Measurements from ENCODE around the gene GNG12. TPM values are rescaled to one million over a fixed set of nuclear protein-coding genes. Genes with fewer than 3 reads are reported as not detected.

GNG12 gene
- total RNA-seq, 1 donor from 2014 or later = 71.2 TPM

DNA sequence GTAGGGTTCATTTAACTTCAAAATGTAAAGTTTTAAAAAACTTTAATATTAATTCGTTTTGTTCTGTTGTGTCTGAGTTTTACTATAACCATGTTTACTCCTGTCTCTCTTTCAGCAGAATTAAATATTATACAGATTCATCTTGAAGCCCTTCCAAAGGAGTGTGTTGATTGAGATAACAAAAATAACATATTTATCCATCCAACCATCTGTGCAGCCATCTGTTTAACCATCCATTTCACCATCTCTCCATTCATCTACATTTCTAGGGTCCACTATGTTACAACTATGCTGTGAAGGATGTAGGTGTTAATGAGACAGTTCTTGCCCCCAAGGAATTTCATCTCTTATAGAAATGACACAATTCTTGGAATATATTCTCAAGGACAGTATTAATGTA lies 36.0 kb upstream of the GNG12 start:
- Histone ChIP-seq H3K4me3 (no peak overlapping the region), H3K9me3 (no peaks in the 10 kb centered on the region), H3K36me3 (no peaks in the 10 kb centered on the region), H3K27ac (no peak overlapping the region), H3K4me1 (no peaks in the 10 kb centered on the region), H3K27me3 (no peaks in the 10 kb centered on the region)
- no peak for DNase-seq (ENCODE audit: low spot score in 2 of 2)
- TF ChIP-seq CTCF (IDR thresholded peaks at IDR 0.05) = no peak
- intact Hi-C loops (cut with DNase I) = no loop called here

DNA sequence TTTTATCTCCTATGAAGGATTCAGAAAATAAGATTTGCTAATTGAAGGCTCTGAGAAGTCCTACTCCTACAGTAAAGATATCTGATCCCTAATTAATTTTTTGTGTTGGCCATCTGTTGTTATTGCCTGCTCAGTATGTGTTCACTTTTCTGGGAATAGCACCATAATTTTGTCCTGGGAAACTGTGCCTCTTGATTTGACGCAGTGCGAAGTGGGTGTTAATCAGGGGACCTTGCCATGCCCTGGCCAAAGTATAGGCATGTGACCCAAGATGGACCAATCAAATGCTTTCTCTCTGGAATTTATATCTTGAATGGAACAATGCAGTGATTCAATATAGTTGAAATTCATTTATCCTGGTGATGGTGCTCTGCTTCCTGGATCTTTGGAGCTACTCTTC lies 30.4 kb upstream of the GNG12 start:
- Histone ChIP-seq H3K9me3 (no peaks in the 10 kb centered on the region), H3K27me3 (no peaks in the 10 kb centered on the region), H3K4me1 (no peaks in the 10 kb centered on the region), H3K4me3 (no peak overlapping the region), H3K27ac (no peak overlapping the region), H3K36me3 (no peaks in the 10 kb centered on the region)
- DNase-seq (ENCODE audit: low spot score in 2 of 2) = no peak
- intact Hi-C loops (cut with DNase I) = no loop called here
- TF ChIP-seq CTCF (IDR thresholded peaks at IDR 0.05) = no peak

DNA sequence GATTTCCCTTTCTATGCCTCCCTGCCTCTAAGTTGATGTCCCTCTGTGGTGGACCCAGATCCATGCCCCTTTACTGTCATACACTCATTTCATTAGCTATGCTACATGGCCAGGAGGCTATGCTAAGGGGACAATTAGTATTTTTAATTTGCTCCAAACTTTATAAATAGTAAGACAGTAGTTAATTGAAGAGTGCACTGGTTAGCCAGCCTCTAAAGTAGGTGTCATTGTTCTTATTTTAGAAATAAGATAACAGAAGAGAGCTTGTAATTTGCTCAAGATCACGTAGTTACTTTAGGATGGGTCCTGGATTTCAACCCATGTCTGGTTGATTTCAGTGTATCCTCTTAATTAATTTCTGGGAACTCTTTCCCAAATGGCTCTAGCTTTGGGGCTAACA lies 29.4 kb upstream of the GNG12 start:
- no peak for TF ChIP-seq CTCF (IDR thresholded peaks at IDR 0.05)
- DNase-seq (ENCODE audit: low spot score in 2 of 2) = no peak
- Histone ChIP-seq H3K4me1 (no peaks in the 10 kb centered on the region), H3K9me3 (no peaks in the 10 kb centered on the region), H3K36me3 (no peaks in the 10 kb centered on the region), H3K27ac (no peak overlapping the region), H3K27me3 (no peaks in the 10 kb centered on the region), H3K4me3 (no peak overlapping the region)
- intact Hi-C loops (cut with DNase I) = no loop called here

DNA sequence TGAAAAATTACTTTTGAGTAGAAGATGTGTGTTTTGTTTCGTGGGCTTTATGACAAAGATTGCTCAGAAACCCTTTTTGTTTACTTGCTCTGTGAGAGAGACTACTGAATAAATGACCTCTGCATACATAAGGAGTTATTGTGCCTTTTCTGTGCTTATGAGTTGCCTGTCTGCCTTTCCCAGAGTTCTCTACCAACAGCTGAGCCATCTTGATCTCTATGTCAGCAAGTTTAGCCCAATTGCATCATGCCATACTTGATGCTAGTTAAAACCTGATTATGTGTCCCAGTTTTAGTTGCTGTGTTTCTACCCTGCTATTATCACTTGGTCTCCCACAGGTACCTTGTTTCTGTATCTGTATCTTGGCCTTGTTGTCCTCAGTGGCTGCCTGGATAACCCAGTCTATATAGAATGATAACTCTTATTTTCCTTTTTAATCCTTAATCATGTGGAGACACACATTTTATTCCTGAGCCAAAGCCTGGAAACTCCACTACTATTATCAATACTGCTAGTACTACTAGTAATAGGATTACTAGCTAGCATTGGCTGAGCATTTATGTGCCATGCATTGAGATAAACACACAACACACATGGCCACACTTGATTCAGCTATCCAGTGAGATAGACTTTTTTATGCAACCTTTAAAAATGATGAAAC lies 28.7 kb upstream of the GNG12 start:
- no peaks in the 10 kb centered on the region for H3K27me3 ChIP-seq
- TF ChIP-seq CTCF (IDR thresholded peaks at IDR 0.05) = no peak
- intact Hi-C loops (cut with DNase I) = no loop called here
- no peaks in the 10 kb centered on the region for H3K4me1 ChIP-seq
- H3K27ac ChIP-seq = no peak overlapping the region
- no peak overlapping the region for H3K4me3 ChIP-seq
- DNase-seq (ENCODE audit: low spot score in 2 of 2) = no peak
- H3K9me3 ChIP-seq = no peaks in the 10 kb centered on the region
- H3K36me3 ChIP-seq = no peaks in the 10 kb centered on the region

DNA sequence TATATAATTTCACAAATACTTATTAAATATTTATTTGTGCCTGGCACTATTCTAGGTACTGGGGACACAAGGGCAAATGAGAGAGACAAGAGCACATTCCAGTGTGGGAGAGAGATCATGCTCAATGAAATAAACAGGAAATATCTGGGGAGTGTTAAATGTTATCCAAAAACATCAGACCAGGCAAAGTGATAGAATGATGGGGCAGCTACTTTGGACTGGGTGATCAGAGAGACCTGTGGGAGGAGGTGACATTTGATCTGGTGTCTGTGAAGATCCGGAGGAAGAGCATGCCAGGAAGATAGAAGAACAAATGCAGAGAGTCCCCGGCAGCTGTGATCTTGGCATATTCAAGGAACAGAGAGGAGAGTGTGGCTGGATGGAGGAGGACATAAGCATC lies 27.5 kb upstream of the GNG12 start:
- Histone ChIP-seq H3K9me3 (no peaks in the 10 kb centered on the region), H3K36me3 (no peaks in the 10 kb centered on the region), H3K27ac (no peak overlapping the region), H3K4me1 (no peaks in the 10 kb centered on the region), H3K27me3 (no peaks in the 10 kb centered on the region), H3K4me3 (no peak overlapping the region)
- DNase-seq (ENCODE audit: low spot score in 2 of 2) = no peak
- TF ChIP-seq CTCF (IDR thresholded peaks at IDR 0.05) = no peak
- intact Hi-C loops (cut with DNase I) = no loop called here

GRCh38 chr1:67856921-67857320 lies 23.7 kb upstream of the GNG12 start:
- Histone ChIP-seq H3K4me1 (no peaks in the 10 kb centered on the region), H3K4me3 (no peak overlapping the region), H3K36me3 (no peaks in the 10 kb centered on the region), H3K27ac (no peak overlapping the region), H3K9me3 (no peaks in the 10 kb centered on the region), H3K27me3 (no peaks in the 10 kb centered on the region)
- no peak for TF ChIP-seq CTCF (IDR thresholded peaks at IDR 0.05)
- DNase-seq (ENCODE audit: low spot score in 2 of 2) = no peak
- intact Hi-C loops (cut with DNase I) = loop anchor here (10.0 kb wide), 1 partner anchor 468 kb away; no protein-coding TSS in a partner anchor
